ENCODE measurements around the gene TOB1. TPM values are rescaled to one million over a fixed set of nuclear protein-coding genes. Genes with fewer than 3 reads are reported as not detected.

The TOB1 gene
- total RNA-seq, 2 experiments from 2014 or later = 15.2 to 26.4 TPM

DNA sequence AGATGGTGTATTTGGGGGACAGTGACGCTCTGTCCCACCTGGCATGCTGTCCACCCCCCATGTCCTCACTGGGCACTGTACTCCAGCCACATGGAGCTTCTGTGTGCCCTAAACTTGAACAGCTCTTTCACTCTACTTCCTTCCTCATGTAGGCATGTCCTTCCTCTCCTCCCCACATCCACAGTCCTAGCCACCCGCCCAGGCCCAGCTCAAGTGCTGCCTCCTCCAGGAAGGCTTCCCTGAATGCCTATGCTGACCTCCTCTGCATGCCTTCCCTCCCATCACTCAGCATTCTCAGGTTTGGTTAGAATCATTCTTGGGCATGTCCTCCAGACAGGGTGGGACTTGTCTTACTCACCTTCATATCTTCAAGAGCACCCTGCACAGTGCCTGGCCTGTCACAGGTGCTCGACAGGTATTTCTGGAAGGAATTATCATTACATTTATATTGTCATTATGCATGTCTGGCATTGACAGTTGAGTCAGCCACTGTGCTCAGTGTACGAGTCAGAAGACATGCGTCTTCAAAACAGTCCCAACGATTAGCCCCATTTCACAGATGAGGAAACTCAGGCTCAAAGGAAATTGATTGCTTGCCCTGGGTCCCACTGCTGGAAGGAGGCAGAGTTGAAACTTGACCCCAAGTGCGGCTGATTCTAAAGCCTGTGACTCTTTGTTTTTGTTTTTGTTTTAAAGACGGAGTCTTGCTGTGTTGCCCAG is 42.1 kb upstream of the TOB1 start:
- ChIA-PET POLR2A (interaction anchor here (1.0 to 1.1 kb wide), 2 partner anchors 42 to 56 kb away, joined by 4 to 5 read pairs; partner anchors contain the start of gene TOB1), CTCF (ENCODE audit: unreplicated experiment) (interaction anchor here (0.5 kb wide), 1 partner anchor 31 kb away, joined by 3 read pairs; no protein-coding TSS in a partner anchor)
- Histone ChIP-seq H3K4me1 (ENCODE audit: insufficient read depth, low read length, poor library complexity, severe bottlenecking) (peaks cover 29% of the 10 kb centered on the region), H3K36me3 (ENCODE audit: insufficient read depth, low read length) (no peaks in the 10 kb centered on the region), H3K79me2 (ENCODE audit: insufficient read depth, low read depth, low read length) (no peaks in the 10 kb centered on the region), H2AFZ (ENCODE audit: low read length) (no peak overlapping the region), H3K27ac (ENCODE audit: low read depth, low read length, poor library complexity, severe bottlenecking) (no peak overlapping the region), H3K9me3 (ENCODE audit: low read length) (no peaks in the 10 kb centered on the region), H3K4me2 (ENCODE audit: low read length) (no peak overlapping the region), H3K9me2 (ENCODE audit: insufficient read depth, low read length) (no peaks in the 10 kb centered on the region), H4K20me1 (ENCODE audit: insufficient read depth, low read length) (no peaks in the 10 kb centered on the region), H3K4me3 (ENCODE audit: low read depth, low read length, poor library complexity, severe bottlenecking) (no peak overlapping the region)
- no peak for DNase-seq (ENCODE audit: low spot score)
- BruUV-seq (replicated peaks) = no TSS peak
- intact Hi-C loops (cut with micrococcal nuclease; ENCODE audit: unreplicated experiment) = no loop called here
- TF ChIP-seq, protein P1, sequence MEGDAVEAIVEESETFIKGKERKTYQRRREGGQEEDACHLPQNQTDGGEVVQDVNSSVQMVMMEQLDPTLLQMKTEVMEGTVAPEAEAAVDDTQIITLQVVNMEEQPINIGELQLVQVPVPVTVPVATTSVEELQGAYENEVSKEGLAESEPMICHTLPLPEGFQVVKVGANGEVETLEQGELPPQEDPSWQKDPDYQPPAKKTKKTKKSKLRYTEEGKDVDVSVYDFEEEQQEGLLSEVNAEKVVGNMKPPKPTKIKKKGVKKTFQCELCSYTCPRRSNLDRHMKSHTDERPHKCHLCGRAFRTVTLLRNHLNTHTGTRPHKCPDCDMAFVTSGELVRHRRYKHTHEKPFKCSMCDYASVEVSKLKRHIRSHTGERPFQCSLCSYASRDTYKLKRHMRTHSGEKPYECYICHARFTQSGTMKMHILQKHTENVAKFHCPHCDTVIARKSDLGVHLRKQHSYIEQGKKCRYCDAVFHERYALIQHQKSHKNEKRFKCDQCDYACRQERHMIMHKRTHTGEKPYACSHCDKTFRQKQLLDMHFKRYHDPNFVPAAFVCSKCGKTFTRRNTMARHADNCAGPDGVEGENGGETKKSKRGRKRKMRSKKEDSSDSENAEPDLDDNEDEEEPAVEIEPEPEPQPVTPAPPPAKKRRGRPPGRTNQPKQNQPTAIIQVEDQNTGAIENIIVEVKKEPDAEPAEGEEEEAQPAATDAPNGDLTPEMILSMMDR (conservative IDR thresholded peaks at IDR 0.05; ENCODE audit: low read length) = no peak
- no peak for TF ChIP-seq EZH2phosphoT487 (IDR thresholded peaks at IDR 0.05; ENCODE audit: borderline replicate concordance, low read depth, low read length)

GRCh38 chr17:50906443-50906842 is 40.3 kb upstream of the TOB1 start:
- no peak overlapping the region for H3K27ac ChIP-seq (ENCODE audit: low read depth, low read length, poor library complexity, severe bottlenecking)
- TF ChIP-seq, protein P1 (conservative IDR thresholded peaks at IDR 0.05; ENCODE audit: low read length) = no peak
- TF ChIP-seq EZH2phosphoT487 (IDR thresholded peaks at IDR 0.05; ENCODE audit: borderline replicate concordance, low read depth, low read length) = no peak
- H3K4me1 ChIP-seq (ENCODE audit: insufficient read depth, low read length, poor library complexity, severe bottlenecking) = peaks cover 39% of the 10 kb centered on the region
- no peaks in the 10 kb centered on the region for H3K36me3 ChIP-seq (ENCODE audit: insufficient read depth, low read length)
- no peaks in the 10 kb centered on the region for H3K9me3 ChIP-seq (ENCODE audit: low read length)
- ChIA-PET POLR2A (interaction anchor here (0.5 to 2.6 kb wide), 4 partner anchors 24 to 485 kb away, joined by 3 to 17 read pairs (median 10); partner anchors contain the start of gene TOB1), CTCF (ENCODE audit: unreplicated experiment) (no interaction called here)
- no peaks in the 10 kb centered on the region for H4K20me1 ChIP-seq (ENCODE audit: insufficient read depth, low read length)
- H3K4me2 ChIP-seq (ENCODE audit: low read length) = no peak overlapping the region
- no peaks in the 10 kb centered on the region for H3K9me2 ChIP-seq (ENCODE audit: insufficient read depth, low read length)
- no TSS peak for BruUV-seq (replicated peaks)
- intact Hi-C loops (cut with micrococcal nuclease; ENCODE audit: unreplicated experiment) = no loop called here
- H2AFZ ChIP-seq (ENCODE audit: low read length) = no peak overlapping the region
- no peak for DNase-seq (ENCODE audit: low spot score)
- no peak overlapping the region for H3K4me3 ChIP-seq (ENCODE audit: low read depth, low read length, poor library complexity, severe bottlenecking)
- no peaks in the 10 kb centered on the region for H3K79me2 ChIP-seq (ENCODE audit: insufficient read depth, low read depth, low read length)

DNA sequence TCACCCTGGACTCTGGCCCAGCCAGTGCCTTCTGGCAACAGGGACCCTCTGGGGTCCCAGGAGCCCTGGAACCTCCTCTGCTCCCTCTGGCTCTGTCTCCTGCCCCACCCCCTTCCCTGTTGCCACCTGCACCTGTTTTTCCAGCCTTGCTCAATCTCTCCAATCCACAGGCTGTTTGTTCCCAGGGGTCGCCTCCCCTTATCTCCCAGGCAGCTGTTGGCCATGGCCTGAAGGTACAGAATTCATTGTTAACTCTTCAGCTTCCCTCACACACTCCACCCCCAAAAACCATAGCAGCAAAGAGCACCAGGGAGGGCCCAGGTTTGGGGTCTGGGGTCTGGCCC is 39.3 kb upstream of the TOB1 start:
- intact Hi-C loops (cut with micrococcal nuclease; ENCODE audit: unreplicated experiment) = loop anchor here (2.0 kb wide), 1 partner anchor 25 kb away; no protein-coding TSS in a partner anchor
- no peak overlapping the region for H3K4me3 ChIP-seq (ENCODE audit: low read depth, low read length, poor library complexity, severe bottlenecking)
- TF ChIP-seq EZH2phosphoT487 (IDR thresholded peaks at IDR 0.05; ENCODE audit: borderline replicate concordance, low read depth, low read length) = no peak
- TF ChIP-seq, protein P1 (conservative IDR thresholded peaks at IDR 0.05; ENCODE audit: low read length) = no peak
- BruUV-seq (replicated peaks) = no TSS peak
- DNase-seq (ENCODE audit: low spot score) = no peak
- H3K79me2 ChIP-seq (ENCODE audit: insufficient read depth, low read depth, low read length) = no peaks in the 10 kb centered on the region
- no peak overlapping the region for H3K27ac ChIP-seq (ENCODE audit: low read depth, low read length, poor library complexity, severe bottlenecking)
- H3K4me2 ChIP-seq (ENCODE audit: low read length) = peak overlapping the region; percentile 64; the same call in 1 of the 2 replicates
- no peaks in the 10 kb centered on the region for H4K20me1 ChIP-seq (ENCODE audit: insufficient read depth, low read length)
- peaks cover 39% of the 10 kb centered on the region for H3K4me1 ChIP-seq (ENCODE audit: insufficient read depth, low read length, poor library complexity, severe bottlenecking)
- no peaks in the 10 kb centered on the region for H3K9me2 ChIP-seq (ENCODE audit: insufficient read depth, low read length)
- no peaks in the 10 kb centered on the region for H3K9me3 ChIP-seq (ENCODE audit: low read length)
- peak overlapping the region; percentile 70; the same call in 1 of the 2 replicates for H2AFZ ChIP-seq (ENCODE audit: low read length)
- ChIA-PET CTCF (ENCODE audit: unreplicated experiment) (no interaction called here), POLR2A (interaction anchor here (1.0 to 2.6 kb wide), 5 partner anchors 21 to 42 kb away, joined by 3 to 17 read pairs (median 8); partner anchors contain the start of gene TOB1)
- H3K36me3 ChIP-seq (ENCODE audit: insufficient read depth, low read length) = no peaks in the 10 kb centered on the region
